ENCODE measurements around the gene DAAM2. TPM values are rescaled to one million over a fixed set of nuclear protein-coding genes. Genes with fewer than 3 reads are reported as not detected.

DAAM2 gene
- total RNA-seq, 6 donors from 2014 or later = 21.0 to 81.7 (median 31.9) TPM

DNA sequence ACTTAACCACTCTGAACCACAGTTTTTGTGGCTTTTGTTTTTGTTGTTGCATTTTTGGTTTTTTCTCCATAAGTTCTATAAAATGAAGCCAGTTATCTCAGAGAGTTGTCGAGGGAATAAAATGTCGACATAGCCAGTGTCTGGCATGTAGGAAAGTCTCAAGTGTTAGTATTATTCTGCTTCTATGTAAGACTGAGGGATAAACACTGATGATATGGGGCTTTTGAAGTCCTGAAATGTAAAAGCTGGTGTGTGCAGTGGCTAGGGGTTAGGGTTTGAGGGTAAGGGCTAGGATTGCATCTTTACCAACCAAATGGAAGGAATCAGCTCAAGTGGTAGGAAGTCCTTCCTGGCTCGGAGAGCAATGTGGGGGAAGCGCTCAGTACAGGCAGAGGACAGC, 59.2 kb downstream of the DAAM2 start:
- no peak for DNase-seq
- H3K9me3 ChIP-seq = no peaks in the 10 kb centered on the region
- no peak overlapping the region for H3K4me3 ChIP-seq
- H3K27me3 ChIP-seq = no peaks in the 10 kb centered on the region
- no peak for ATAC-seq (ENCODE audit: low FRiP score in 2 of 2)
- WGBS, 2 donors = 80 to 85% methylated on average over 4 of the region's 4 CpGs
- no peak for TF ChIP-seq CTCF (IDR thresholded peaks at IDR 0.05)
- no peak for TF ChIP-seq POLR2A (IDR thresholded peaks at IDR 0.05)
- no peak for TF ChIP-seq EP300 (IDR thresholded peaks at IDR 0.05)
- no peak for TF ChIP-seq POLR2AphosphoS5 (IDR thresholded peaks at IDR 0.05)
- H3K36me3 ChIP-seq = no peaks in the 10 kb centered on the region
- H3K4me1 ChIP-seq = peaks cover 0 to 27% (median 14%) of the 10 kb centered on the region in 4 donors
- H3K27ac ChIP-seq = peak overlapping the region in 1 of 4 donors; percentile 35

DNA sequence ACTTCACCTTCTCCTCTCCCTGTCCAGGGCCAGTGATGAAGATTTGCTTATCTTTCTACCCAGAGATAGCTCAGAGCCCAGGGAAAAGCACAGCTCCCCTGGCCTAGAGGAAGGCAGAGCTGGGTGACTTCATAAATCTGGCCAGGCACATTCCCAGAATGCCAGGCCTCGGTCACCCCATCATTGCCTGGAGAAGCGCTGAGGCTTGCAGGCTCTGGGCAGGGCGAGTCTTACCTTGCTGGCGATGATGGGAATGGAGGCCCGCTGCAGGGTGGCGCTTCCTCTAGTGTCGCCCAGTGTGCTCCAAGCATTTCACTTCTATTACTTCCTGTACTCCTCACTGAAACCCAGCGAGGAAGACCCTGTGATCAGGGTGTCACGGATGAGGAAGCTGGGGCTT, 60.1 kb downstream of the DAAM2 start:
- no peak overlapping the region for H3K4me3 ChIP-seq
- H3K36me3 ChIP-seq = peaks cover 0 to 6% (median 2%) of the 10 kb centered on the region in 4 donors
- no peaks in the 10 kb centered on the region for H3K27me3 ChIP-seq
- ATAC-seq (ENCODE audit: low FRiP score in 2 of 2) (no peak), DNase-seq (no peak)
- 70 to 83% methylated on average over 9 of the region's 9 CpGs for WGBS, 2 donors
- TF ChIP-seq POLR2AphosphoS5 (IDR thresholded peaks at IDR 0.05) (no peak), EP300 (IDR thresholded peaks at IDR 0.05) (no peak), POLR2A (IDR thresholded peaks at IDR 0.05) (no peak), CTCF (IDR thresholded peaks at IDR 0.05) (no peak)
- H3K27ac ChIP-seq = no peak overlapping the region
- H3K4me1 ChIP-seq = peaks cover 0 to 21% (median 9%) of the 10 kb centered on the region in 4 donors
- H3K9me3 ChIP-seq = no peaks in the 10 kb centered on the region

DNA sequence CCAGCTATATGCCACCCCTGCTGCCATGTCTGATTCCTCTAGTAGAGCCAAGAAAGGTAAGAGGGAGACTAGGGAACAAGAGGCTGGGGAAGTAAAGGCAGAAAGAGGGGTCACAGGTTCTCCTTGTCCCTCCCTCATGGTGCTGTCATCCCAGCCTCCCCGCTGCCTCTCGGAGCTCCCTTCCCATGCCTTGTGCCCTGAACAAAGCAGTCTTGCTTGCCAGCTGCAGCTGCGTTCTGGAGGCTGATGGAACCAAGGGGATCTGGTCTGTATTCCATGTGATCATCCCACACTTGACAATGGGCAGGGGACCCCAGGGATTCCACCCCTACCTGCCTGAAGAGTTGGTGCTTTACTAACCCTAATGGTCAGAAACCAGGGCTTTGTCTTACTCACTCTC, 61.4 kb downstream of the DAAM2 start:
- H3K4me3 ChIP-seq = no peak overlapping the region
- H3K27me3 ChIP-seq = no peaks in the 10 kb centered on the region
- H3K27ac ChIP-seq = no peak overlapping the region
- H3K9me3 ChIP-seq = no peaks in the 10 kb centered on the region
- 93 to 95% methylated on average over 3 of the region's 3 CpGs for WGBS, 2 donors
- H3K4me1 ChIP-seq = peaks cover 0 to 16% (median 6%) of the 10 kb centered on the region in 4 donors
- DNase-seq = no peak
- H3K36me3 ChIP-seq = peaks cover 0 to 11% (median 4%) of the 10 kb centered on the region in 4 donors
- TF ChIP-seq POLR2A (IDR thresholded peaks at IDR 0.05) (no peak), POLR2AphosphoS5 (IDR thresholded peaks at IDR 0.05) (no peak), EP300 (IDR thresholded peaks at IDR 0.05) (no peak), CTCF (IDR thresholded peaks at IDR 0.05) (no peak)
- no peak for ATAC-seq (ENCODE audit: low FRiP score in 2 of 2)

GRCh38 chr6:39855356-39855995, 63.3 kb downstream of the DAAM2 start:
- peaks cover 0 to 11% (median 4%) of the 10 kb centered on the region in 4 donors for H3K36me3 ChIP-seq
- ATAC-seq (ENCODE audit: low FRiP score in 2 of 2) (no peak), DNase-seq (no peak)
- TF ChIP-seq CTCF (IDR thresholded peaks at IDR 0.05) (no peak), POLR2AphosphoS5 (IDR thresholded peaks at IDR 0.05) (no peak), EP300 (IDR thresholded peaks at IDR 0.05) (no peak), POLR2A (IDR thresholded peaks at IDR 0.05) (no peak)
- no peak overlapping the region for H3K27ac ChIP-seq
- peaks cover 3 to 10% (median 6%) of the 10 kb centered on the region in 4 donors for H3K4me1 ChIP-seq
- H3K27me3 ChIP-seq = no peaks in the 10 kb centered on the region
- H3K9me3 ChIP-seq = no peaks in the 10 kb centered on the region
- 78 to 91% methylated on average over 7 of the region's 7 CpGs for WGBS, 2 donors
- H3K4me3 ChIP-seq = no peak overlapping the region

DNA sequence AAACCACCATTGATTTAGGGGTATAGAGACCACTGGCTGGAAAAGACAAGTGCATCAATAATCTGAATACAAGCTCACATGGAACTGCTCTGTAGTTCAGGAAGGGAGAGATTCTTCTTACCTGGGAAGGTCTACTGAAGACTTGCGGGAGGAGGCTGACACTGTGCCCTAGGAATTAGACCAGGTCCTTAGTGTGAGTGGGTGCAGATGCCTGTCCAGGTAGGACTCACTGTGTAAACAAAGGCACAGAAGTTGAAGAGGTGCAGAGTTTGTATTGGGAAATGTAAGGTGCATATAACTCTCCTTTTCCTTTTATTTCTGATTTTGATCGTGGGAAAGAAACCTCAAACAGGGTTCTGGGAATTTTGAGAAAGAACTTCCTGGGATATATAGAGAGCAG, 66.8 kb downstream of the DAAM2 start:
- H3K4me3 ChIP-seq = no peak overlapping the region
- H3K27ac ChIP-seq = no peak overlapping the region
- H3K27me3 ChIP-seq = no peaks in the 10 kb centered on the region
- no peak for ATAC-seq (ENCODE audit: low FRiP score in 2 of 2)
- H3K36me3 ChIP-seq = peaks cover 0 to 22% (median 10%) of the 10 kb centered on the region in 4 donors
- peak in 1 of 2 donors; percentile 42 for DNase-seq
- WGBS, 2 donors = 71 to 75% methylated on average over 2 of the region's 2 CpGs
- H3K4me1 ChIP-seq = peaks cover 0 to 3% (median 1%) of the 10 kb centered on the region in 4 donors
- no peaks in the 10 kb centered on the region for H3K9me3 ChIP-seq
- no peak for TF ChIP-seq POLR2A (IDR thresholded peaks at IDR 0.05)
